K562 (cell line): ENCODE results near the gene APOO. TPM values are rescaled to one million over a fixed set of nuclear protein-coding genes. Genes with fewer than 3 reads are reported as not detected.

Experiments
- EWSR1 ChIP-seq: fragments of 450-650 bp; IDR thresholded peaks from 2 replicates; pipeline ENCODE4 v1.6.1; 2018; ENCODE audit warnings: borderline replicate concordance, mild to moderate bottlenecking, low read depth, moderate library complexity; ENCODE audit not compliant: partially characterized antibody
- PML ChIP-seq: IDR thresholded peaks from 2 replicates; pipeline ENCODE4 v1.6.1; 2012; ENCODE audit warnings: low read length, inconsistent platforms
- SETDB1 ChIP-seq: IDR thresholded peaks from one replicate; pipeline ENCODE4 v1.6.1; 2012; ENCODE audit warnings: low read length, control low read depth, inconsistent platforms
- polyA plus RNA-seq, 8 experiments: library from polyadenylated mRNA; depleted of rRNA in 4 of 8; stranded (reverse) in 5 of 8; unstranded in 3 of 8; fragments of >200 nt; fragmentation: Nextera tagmentation in 2 of 8; fragmentation: Illumina TruSeq in 1 of 8; extraction: Ambion mirVana in 2 of 8; extraction: Trizol in 1 of 8; gene quantifications; 2 replicates each; pipeline versions ENCODE4 v1.2.1 to v1.2.3, GENCODE V29; 2011 to 2014; ENCODE audit warnings: inconsistent platforms in 1 of 8, missing spikeins in 1 of 8
- total RNA-seq, 7 experiments: library from RNA; depleted of rRNA in 6 of 7; stranded (reverse); fragments of >200 nt in 6 of 7; fragmentation: Illumina TruSeq in 2 of 7; extraction: Trizol in 2 of 7; gene quantifications; 2 replicates each; pipeline versions ENCODE4 v1.2.1 to v1.2.3, GENCODE V29; 2011 to 2021; ENCODE audit warnings: low replicate concordance in 1 of 7
- TF ChIP-seq, protein P1 (sequence below): fragments of 450-650 bp; conservative IDR thresholded peaks from 2 replicates; pipeline ENCODE4 v1.6.1; 2016; ENCODE audit warnings: missing genetic modification characterization, low read depth, mild to moderate bottlenecking, missing compliant biosample characterization, moderate library complexity
- TF ChIP-seq, protein P2 (sequence below), 3 experiments: IDR thresholded peaks in 2 of 3; conservative IDR thresholded peaks in 1 of 3; 2 replicates each; pipeline ENCODE4 v1.5.1; 2011 to 2012; ENCODE audit warnings: low read length in 3 of 3, mild to moderate bottlenecking in 3 of 3, control low read depth in 2 of 3, improper control_type of control experiment in 1 of 3, inconsistent platforms in 1 of 3, low read depth in 1 of 3, mixed read lengths in 1 of 3, moderate library complexity in 1 of 3; ENCODE audit not compliant: insufficient read depth in 2 of 3
- TF ChIP-seq, protein P3 (sequence below): fragments of 250-450 bp; sonication (Bioruptor Pico); IDR thresholded peaks from 2 replicates; pipeline ENCODE4 v1.8.0; 2022; ENCODE audit warnings: moderate library complexity, mild to moderate bottlenecking, inconsistent platforms
- TF ChIP-seq, protein P4 (sequence below): fragments of 250-450 bp; sonication (Bioruptor Pico); IDR thresholded peaks from 2 replicates; pipeline ENCODE4 v1.4.0; 2020

The APOO gene
- total and polyA plus RNA-seq, 9 of the 15 experiments (the other 6 are each of a cell fraction or from before 2014, with no cell fraction given), result 37.3 to 76.4 (median 60.8) TPM

DNA sequence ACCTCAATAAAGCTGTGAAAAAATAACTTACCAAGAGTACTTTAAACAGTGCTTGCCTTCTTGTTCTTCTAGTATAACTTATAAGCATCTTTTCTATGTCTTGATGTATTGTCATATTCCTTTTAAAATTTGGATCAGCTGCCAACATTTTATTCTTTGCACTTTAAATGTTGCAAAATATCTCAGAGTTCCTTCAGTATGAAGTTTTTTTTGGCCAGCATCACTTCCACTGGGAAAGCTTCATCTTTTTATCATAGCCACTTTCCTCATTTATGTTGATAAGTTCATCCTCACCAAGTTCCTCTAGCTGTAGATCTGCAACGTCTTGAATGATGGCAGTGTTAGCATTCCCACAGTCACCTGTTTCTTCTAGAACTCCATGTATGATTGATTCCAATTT, 24.3 kb upstream of the APOO start (continued):
- TF ChIP-seq EWSR1, result no peak
- TF ChIP-seq, protein P1, sequence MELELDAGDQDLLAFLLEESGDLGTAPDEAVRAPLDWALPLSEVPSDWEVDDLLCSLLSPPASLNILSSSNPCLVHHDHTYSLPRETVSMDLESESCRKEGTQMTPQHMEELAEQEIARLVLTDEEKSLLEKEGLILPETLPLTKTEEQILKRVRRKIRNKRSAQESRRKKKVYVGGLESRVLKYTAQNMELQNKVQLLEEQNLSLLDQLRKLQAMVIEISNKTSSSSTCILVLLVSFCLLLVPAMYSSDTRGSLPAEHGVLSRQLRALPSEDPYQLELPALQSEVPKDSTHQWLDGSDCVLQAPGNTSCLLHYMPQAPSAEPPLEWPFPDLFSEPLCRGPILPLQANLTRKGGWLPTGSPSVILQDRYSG (tag), result no peak
- no peak for TF ChIP-seq PML
- TF ChIP-seq, protein P2, sequence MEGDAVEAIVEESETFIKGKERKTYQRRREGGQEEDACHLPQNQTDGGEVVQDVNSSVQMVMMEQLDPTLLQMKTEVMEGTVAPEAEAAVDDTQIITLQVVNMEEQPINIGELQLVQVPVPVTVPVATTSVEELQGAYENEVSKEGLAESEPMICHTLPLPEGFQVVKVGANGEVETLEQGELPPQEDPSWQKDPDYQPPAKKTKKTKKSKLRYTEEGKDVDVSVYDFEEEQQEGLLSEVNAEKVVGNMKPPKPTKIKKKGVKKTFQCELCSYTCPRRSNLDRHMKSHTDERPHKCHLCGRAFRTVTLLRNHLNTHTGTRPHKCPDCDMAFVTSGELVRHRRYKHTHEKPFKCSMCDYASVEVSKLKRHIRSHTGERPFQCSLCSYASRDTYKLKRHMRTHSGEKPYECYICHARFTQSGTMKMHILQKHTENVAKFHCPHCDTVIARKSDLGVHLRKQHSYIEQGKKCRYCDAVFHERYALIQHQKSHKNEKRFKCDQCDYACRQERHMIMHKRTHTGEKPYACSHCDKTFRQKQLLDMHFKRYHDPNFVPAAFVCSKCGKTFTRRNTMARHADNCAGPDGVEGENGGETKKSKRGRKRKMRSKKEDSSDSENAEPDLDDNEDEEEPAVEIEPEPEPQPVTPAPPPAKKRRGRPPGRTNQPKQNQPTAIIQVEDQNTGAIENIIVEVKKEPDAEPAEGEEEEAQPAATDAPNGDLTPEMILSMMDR (IDR thresholded peaks at IDR 0.05 in 2 of 3, conservative IDR thresholded peaks at IDR 0.05 in 1 of 3; ENCODE audit: insufficient read depth in 2 of 3, low read depth in 1 of 3, low read length in 3 of 3), result no peak
- TF ChIP-seq SETDB1, result no peak
- TF ChIP-seq, protein P3, sequence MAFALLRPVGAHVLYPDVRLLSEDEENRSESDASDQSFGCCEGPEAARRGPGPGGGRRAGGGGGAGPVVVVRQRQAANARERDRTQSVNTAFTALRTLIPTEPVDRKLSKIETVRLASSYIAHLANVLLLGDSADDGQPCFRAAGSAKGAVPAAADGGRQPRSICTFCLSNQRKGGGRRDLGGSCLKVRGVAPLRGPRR (CRISPR knock-in tag), result no peak
- TF ChIP-seq, protein P4, sequence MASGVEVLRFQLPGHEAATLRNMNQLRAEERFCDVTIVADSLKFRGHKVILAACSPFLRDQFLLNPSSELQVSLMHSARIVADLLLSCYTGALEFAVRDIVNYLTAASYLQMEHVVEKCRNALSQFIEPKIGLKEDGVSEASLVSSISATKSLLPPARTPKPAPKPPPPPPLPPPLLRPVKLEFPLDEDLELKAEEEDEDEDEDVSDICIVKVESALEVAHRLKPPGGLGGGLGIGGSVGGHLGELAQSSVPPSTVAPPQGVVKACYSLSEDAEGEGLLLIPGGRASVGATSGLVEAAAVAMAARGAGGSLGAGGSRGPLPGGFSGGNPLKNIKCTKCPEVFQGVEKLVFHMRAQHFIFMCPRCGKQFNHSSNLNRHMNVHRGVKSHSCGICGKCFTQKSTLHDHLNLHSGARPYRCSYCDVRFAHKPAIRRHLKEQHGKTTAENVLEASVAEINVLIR (CRISPR knock-in tag), result no peak
